GM11168 (cell line): Measurements from ENCODE around the gene GET3.

ENCODE experiments used
- in situ Hi-C: fragments of 300-500 bp; cut with MboI; formaldehyde crosslinking; loops from one replicate; pipeline ENCODE4 v1.12.0; 2022; ENCODE audit warnings: low sequenced_read_pairs; ENCODE audit not compliant: unreplicated experiment

GET3 gene

DNA sequence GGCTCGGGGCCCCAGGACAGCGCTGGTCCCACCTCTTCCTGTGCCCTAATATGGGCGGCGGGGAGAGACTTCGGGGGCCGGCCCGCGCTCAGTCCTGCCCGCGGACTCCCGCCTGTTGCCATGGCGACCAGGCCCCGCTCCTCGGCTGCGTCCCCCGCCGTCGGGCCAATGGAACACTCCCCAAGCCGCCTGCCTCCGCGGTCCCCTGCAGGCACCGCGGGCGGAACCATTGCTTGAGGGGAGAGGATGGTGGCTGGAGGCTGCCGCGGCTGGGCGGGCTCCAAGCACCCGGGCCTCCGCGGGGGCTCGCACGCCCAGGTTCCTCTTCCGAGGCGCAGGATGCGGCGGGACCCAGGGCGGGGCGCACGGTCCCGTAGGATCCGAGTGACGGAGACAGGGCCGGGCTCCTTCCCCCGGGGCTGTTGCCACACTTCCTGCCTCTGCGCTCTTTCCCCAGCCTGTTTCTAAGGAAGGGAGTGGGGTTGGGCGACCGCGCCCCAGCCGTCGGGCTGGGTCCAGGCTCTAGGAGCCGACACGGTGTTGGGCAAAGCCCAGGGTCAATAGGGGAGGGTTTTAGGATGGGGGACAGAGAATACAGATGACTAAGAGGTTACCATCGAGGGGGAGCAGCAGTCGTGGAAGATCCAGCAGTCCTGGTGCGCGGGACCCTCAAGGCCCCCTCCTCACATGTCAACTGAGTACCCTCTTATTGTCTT lies 52.8 kb downstream of the GET3 start:
- in situ Hi-C loops: loop anchor here (10.0 kb wide), 1 partner anchor 625 kb away; the partner anchor contains the start of gene ZNF136

- in situ Hi-C loops: loop anchor here (10.0 kb wide), 1 partner anchor 626 kb away; the partner anchor contains the start of gene ZNF136
These were observed 53.5 kb downstream of the GET3 start for GRCh38 chr19:12790628-12791344.

GRCh38 chr19:12791345-12792050 lies 54.2 kb downstream of the GET3 start, which contains the start of gene JUNB:
JUNB (plus strand) TSS chr19:12791486; CDS start chr19:12791772, 286 bp downstream.
- in situ Hi-C loops: loop anchor here (10.0 kb wide), 1 partner anchor 627 kb away; the partner anchor contains the start of gene ZNF136

- in situ Hi-C loops: loop anchor here (10.0 kb wide), 1 partner anchor 627 kb away; the partner anchor contains the start of gene ZNF136
These were observed 55.0 kb downstream of the GET3 start for GRCh38 chr19:12792051-12792852.

DNA sequence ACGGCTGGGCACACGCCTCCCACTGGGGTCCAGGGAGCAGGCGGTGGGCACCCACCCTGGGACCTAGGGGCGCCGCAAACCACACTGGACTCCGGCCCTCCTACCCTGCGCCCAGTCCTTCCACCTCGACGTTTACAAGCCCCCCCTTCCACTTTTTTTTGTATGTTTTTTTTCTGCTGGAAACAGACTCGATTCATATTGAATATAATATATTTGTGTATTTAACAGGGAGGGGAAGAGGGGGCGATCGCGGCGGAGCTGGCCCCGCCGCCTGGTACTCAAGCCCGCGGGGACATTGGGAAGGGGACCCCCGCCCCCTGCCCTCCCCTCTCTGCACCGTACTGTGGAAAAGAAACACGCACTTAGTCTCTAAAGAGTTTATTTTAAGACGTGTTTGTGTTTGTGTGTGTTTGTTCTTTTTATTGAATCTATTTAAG lies 55.6 kb downstream of the GET3 start:
- in situ Hi-C loops: loop anchor here (10.0 kb wide), 1 partner anchor 628 kb away; the partner anchor contains the start of gene ZNF136

GRCh38 chr19:12793290-12794195 lies 56.2 kb downstream of the GET3 start:
- in situ Hi-C loops: loop anchor here (10.0 kb wide), 1 partner anchor 629 kb away; the partner anchor contains the start of gene ZNF136

GRCh38 chr19:12794196-12794941 lies 57.1 kb downstream of the GET3 start:
- in situ Hi-C loops: loop anchor here (10.0 kb wide), 1 partner anchor 630 kb away; the partner anchor contains the start of gene ZNF136

GRCh38 chr19:12794971-12795381 lies 57.7 kb downstream of the GET3 start:
- in situ Hi-C loops: loop anchor here (10.0 kb wide), 1 partner anchor 630 kb away; the partner anchor contains the start of gene ZNF136

DNA sequence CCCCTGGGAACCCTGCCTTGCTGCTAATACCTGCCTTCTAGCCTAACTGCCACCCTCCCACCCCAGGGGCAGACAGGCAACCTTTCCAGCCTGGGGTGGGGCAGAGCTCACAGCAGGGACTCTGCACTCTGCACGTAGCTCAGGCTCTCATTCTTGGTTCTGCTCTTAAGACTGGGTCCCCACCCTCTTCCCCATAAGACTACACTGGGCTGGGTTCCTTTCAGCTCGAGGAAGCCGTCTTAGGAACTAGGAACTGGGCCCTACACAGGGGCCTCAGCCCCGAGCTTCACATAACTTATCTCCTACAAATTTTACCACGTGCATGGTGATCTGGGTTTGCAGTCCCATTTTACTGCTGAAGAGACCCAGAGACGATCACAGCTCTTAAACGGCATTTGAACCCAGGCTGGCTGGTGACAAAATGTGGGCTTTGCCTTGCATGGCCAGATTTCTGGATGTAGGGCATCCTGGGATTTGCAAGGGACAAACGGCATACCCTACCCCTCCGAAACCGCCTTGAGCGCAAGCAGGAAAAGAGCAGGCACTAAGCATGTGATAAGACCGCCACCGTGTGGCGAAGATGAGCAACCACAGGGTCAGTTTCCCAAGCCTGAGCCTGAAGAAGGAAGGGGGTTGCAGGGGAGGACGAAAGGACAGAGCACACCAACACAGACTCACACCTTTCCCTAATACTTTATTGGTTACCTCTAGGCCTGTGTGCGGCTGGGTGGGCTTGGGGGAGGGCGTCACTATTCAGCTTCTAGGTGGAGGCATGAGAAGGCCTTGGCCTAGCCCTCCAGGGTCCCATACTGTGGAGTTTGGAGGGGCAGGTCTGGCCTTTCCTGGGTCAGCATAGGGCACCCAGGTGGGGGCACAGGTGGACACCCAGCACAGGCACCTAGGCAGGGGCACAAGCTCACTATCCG lies 59.1 kb downstream of the GET3 start:
- in situ Hi-C loops: loop anchor here (10.0 kb wide), 1 partner anchor 632 kb away; the partner anchor contains the start of gene ZNF136

- in situ Hi-C loops: loop anchor here (10.0 kb wide), 1 partner anchor 632 kb away; the partner anchor contains the start of gene ZNF136
These were observed 59.9 kb downstream of the GET3 start for GRCh38 chr19:12797141-12797587.

DNA sequence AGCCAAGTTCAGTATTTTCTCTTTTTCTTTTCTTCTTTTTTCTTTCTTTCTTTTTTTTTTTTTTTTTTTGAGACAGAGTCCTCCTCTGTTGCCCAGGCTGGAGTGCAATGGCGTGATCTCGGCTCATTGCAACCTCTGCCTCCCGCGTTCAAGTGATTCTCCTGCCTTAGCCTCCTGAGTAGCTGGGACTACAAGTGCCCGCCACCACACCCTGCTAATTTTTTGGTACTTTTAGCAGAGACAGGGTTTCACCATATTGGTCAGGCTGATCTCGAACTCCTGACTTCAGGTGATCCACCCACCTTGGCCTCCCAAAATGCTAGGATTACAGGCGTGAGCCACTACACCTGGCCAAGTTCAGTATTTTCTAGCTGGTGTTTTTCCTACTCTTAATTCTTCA lies 60.3 kb downstream of the GET3 start:
- in situ Hi-C loops: loop anchor here (10.0 kb wide), 1 partner anchor 633 kb away; the partner anchor contains the start of gene ZNF136
